ENCODE data around the gene IL10RA. TPM values are rescaled to one million over a fixed set of nuclear protein-coding genes. Genes with fewer than 3 reads are reported as not detected.

IL10RA gene
- total RNA-seq, 1 experiment from 2014 or later = 0.35 TPM

- no peak for DNase-seq (ENCODE audit: extremely low read depth, low read depth)
Measured at GRCh38 chr11:117989351-117990102, 3.3 kb downstream of the IL10RA start.

DNA sequence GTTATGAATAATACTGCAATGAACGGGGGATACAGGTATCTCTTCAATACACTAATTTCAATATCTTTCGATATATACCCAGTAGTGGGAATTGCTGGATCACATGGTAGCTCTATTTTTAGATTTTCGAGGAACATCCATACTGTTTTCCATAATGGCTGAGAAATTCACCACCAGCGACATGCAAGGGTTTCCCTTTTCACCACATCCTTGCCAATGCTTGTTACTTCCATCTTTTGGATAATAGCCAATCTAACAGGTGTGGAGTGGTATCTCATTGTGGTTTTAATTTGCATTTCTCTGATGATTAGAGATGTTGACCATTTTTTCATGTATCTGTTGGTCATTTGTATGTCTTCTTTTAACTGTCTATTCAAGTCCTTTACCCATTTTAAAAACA lies 5.9 kb downstream of the IL10RA start:
- no peak for DNase-seq (ENCODE audit: extremely low read depth, low read depth)

DNA sequence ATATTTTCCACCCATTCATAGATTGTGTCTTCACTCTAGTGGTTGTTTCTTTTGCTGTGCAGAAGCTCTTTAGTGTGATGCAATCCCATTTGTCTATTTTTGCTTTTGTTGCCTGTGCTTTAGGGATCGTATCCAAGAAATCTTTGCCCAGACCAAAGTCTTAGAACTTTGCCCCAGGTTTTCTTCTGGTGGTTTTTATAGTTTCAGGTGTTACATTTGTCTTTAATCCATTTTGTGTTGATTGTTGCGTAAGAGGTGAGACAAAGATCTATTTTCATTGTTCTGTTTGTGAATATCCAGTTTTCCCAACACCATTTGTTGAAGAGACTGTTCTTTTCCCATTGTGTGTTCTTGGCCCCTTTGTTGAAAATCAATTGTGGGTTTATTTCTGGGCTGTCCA lies 6.4 kb downstream of the IL10RA start:
- no peak for DNase-seq (ENCODE audit: extremely low read depth, low read depth)

- DNase-seq (ENCODE audit: extremely low read depth, low read depth) = no peak
Measured at GRCh38 chr11:117993988-117994745, 8.0 kb downstream of the IL10RA start.

DNA sequence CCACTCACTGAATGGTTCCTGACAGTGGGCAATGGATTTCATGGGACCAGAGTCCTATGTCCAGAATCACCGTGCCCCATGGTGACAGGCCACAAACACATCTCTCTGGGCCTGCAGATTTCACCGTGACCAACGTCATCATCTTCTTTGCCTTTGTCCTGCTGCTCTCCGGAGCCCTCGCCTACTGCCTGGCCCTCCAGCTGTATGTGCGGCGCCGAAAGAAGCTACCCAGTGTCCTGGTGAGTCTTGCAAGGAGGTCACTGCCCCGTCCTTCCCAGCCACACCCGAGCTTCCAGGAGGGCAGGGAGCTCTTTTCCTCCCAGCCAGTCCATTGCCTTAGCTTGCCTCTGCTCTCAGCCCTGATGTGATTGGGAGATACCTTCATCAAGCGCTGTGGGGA lies 9.3 kb downstream of the IL10RA start:
- no peak for DNase-seq (ENCODE audit: extremely low read depth, low read depth)

- no peak for DNase-seq (ENCODE audit: extremely low read depth, low read depth)
Measured at GRCh38 chr11:117996058-117996457, 9.9 kb downstream of the IL10RA start.

DNA sequence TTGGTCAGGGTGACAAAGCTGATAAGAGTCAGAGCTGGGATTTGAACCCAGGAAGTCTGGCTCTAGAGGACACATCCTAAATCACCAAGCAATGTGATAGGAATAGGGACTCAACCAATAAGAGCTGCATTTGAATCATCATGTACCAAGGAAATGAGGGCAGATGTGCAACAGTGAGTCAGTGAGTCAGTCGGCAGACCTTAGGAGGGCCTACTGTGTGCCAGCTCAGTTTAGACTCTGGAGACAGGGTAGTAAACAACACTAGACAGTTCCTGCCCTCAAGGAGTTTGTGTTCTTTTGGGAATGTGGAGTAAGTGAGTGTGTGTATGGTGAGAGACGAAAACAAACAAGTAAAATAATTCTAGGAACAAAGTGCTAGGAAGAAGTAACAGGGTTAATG lies 11.2 kb downstream of the IL10RA start:
- no peak for DNase-seq (ENCODE audit: extremely low read depth, low read depth)

- DNase-seq (ENCODE audit: extremely low read depth, low read depth) = no peak
Measured at GRCh38 chr11:117997823-117998579, 11.8 kb downstream of the IL10RA start.

DNA sequence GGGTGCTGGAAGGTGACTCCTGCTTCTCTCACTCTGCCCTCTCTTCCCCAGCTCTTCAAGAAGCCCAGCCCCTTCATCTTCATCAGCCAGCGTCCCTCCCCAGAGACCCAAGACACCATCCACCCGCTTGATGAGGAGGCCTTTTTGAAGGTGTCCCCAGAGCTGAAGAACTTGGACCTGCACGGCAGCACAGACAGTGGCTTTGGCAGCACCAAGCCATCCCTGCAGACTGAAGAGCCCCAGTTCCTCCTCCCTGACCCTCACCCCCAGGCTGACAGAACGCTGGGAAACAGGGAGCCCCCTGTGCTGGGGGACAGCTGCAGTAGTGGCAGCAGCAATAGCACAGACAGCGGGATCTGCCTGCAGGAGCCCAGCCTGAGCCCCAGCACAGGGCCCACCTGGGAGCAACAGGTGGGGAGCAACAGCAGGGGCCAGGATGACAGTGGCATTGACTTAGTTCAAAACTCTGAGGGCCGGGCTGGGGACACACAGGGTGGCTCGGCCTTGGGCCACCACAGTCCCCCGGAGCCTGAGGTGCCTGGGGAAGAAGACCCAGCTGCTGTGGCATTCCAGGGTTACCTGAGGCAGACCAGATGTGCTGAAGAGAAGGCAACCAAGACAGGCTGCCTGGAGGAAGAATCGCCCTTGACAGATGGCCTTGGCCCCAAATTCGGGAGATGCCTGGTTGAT lies 12.6 kb downstream of the IL10RA start:
- DNase-seq (ENCODE audit: extremely low read depth, low read depth) = no peak

- DNase-seq (ENCODE audit: extremely low read depth, low read depth) = no peak
Measured at GRCh38 chr11:117999354-117999993, 13.3 kb downstream of the IL10RA start.

DNA sequence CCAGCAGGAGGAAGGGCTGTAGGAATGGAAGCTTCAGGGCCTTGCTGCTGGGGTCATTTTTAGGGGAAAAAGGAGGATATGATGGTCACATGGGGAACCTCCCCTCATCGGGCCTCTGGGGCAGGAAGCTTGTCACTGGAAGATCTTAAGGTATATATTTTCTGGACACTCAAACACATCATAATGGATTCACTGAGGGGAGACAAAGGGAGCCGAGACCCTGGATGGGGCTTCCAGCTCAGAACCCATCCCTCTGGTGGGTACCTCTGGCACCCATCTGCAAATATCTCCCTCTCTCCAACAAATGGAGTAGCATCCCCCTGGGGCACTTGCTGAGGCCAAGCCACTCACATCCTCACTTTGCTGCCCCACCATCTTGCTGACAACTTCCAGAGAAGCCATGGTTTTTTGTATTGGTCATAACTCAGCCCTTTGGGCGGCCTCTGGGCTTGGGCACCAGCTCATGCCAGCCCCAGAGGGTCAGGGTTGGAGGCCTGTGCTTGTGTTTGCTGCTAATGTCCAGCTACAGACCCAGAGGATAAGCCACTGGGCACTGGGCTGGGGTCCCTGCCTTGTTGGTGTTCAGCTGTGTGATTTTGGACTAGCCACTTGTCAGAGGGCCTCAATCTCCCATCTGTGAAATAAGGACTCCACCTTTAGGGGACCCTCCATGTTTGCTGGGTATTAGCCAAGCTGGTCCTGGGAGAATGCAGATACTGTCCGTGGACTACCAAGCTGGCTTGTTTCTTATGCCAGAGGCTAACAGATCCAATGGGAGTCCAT lies 14.1 kb downstream of the IL10RA start:
- no peak for DNase-seq (ENCODE audit: extremely low read depth, low read depth)

GRCh38 chr11:118000850-118001228 lies 14.6 kb downstream of the IL10RA start:
- no peak for DNase-seq (ENCODE audit: extremely low read depth, low read depth)

- no peak for DNase-seq (ENCODE audit: extremely low read depth, low read depth)
Measured at GRCh38 chr11:118001494-118001971, 15.3 kb downstream of the IL10RA start.

- no peak for DNase-seq (ENCODE audit: extremely low read depth, low read depth)
Measured at GRCh38 chr11:118002010-118002540, 15.9 kb downstream of the IL10RA start.

GRCh38 chr11:118002541-118003423 lies 16.6 kb downstream of the IL10RA start:
- no peak for DNase-seq (ENCODE audit: extremely low read depth, low read depth)

DNA sequence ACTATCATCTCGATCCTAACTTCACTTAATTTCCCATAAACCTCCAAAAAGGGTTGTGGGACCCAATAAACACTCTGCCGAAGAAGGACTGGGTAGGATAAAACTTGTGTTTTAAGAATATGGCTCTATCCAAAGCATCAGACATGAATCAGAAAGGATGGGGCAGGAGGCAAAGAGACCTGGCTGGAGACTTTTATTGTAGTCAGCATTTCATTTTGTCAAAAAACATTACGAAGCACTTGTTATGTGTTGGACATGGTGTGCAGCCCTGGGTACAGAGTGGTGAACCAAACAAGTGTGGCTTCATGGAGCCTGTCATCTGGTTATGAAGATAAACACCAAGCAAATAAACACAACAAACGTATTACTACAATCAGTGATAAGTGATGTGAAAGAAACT lies 17.3 kb downstream of the IL10RA start:
- DNase-seq (ENCODE audit: extremely low read depth, low read depth) = no peak

DNA sequence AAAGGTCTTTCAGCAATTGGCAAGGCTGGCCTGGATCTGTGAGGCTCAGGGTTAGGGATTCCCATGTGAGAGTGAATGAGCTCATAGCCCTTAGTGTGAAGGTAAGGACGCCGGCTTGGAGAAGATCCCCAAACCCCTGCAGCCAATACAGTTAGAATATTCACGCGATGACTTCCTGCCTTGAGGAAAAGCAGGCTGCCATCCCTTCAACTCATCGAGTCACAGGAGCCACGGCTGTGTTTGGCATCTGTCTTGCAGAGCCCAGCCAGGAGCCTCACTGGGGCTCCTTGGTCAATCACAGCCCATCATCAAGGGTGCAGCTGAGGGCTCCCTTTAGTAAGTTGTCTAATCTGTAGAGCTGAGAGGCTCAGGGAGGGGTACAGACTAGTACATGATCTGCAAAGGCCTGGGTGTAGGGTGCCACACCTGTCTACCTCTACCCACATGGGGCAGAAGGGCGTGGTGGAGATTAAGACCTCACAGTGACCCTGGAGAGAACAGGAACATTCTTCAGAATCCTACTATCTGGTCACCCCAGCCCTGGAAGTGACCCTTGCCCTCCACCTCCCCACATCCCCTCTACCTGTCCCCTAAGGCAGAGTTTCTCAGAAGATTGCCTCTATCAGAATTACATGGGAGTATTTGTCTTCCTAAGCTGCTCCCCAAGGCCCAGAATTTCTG lies 18.5 kb downstream of the IL10RA start:
- DNase-seq (ENCODE audit: extremely low read depth, low read depth) = no peak

Data from NCI-H460 (cell line).